ENCODE measurements around the gene ZNF652.

ZNF652 gene

DNA sequence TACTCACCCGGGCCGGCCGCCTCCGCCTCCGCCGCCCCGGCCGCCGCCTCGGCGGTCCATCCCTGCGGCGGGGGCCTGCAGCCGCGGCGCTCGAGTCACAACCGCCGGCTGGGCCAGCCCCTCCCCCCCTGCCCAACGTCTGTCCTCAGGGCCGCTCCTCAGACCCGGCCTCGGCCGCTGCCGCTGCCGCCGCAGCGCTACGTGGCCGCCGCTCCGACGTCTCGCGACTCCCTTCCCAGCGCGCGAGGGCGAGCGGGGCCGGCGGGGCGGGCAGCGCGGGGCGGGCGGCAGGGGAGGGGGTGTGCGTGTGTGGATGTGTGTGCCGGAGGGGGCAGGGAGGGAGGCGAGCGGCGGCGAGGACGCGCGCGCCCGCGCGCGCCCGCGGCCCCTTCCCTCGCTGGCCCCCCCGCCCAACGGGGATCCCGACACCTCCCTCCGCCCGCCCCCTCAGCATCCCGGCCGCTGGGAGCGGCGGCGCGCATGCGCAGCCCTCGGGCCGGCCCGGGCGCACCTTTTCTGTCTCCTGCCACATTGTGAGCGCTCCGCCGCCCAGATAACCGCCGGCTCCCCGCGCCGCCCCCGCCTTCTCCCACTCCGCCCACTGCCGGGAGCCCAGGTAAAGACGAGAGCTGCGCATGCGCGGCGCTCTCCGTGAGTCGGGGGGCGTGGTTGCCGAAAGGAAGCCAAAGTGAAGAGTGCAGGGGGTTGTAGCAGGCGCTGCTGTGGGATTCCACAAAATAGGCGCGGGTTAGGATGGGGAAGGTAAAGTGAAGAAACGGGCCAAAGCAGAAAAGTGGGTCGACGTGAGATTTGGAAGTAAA is at the start of gene ZNF652:
TSS of gene ZNF652 (minus strand) at position 349 of the 821 bp plus-strand sequence. CDS start 44,525 bp downstream, outside the sequence.
- peak; percentile 83 for DNase-seq

DNA sequence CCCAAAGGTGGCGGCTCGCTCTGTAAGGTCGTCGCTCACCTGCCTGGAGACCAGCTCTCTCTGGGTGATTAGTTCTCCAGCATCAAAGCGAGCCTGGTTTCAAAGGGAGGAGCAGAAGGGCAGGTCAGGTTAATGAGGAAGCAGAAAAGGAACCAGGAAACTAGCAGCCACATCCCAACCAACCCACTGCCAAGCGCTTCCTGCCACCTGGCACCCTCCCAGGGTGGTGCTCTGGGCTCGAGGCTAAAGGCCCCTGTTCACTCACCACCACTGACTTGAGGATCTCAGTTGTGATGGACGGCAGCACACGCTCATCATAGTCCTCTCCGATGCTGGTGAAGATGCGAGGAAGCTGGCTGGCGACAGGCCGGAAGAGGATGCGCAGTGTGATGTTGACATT is 47.0 kb upstream of the ZNF652 start:
- DNase-seq, result no peak

DNA sequence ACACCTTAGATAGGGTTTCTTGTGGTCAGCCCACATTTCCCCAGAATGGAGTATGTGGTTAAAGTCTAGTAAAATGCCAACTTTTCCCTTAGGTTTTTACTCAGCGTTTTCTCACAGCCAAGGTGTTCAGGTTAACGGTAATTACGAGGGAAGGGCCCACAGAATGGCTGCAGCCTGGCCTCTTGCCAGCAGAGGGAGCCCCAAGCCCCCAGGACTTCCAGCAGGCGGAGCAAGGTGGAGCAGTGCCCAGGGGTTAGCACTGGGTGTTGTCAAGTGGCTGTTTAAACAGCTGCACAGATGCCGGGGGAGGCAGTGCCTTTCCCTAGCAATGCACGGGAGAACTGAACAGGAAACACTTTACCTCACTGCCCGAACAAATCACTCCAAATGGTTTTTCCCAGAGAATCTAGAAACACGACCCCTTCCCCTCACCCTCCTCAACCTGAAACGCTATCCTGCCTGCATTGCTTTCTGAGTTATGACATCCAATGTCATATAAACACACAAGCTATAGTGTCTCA is 46.0 kb upstream of the ZNF652 start:
- peak; percentile 59 for DNase-seq

DNA sequence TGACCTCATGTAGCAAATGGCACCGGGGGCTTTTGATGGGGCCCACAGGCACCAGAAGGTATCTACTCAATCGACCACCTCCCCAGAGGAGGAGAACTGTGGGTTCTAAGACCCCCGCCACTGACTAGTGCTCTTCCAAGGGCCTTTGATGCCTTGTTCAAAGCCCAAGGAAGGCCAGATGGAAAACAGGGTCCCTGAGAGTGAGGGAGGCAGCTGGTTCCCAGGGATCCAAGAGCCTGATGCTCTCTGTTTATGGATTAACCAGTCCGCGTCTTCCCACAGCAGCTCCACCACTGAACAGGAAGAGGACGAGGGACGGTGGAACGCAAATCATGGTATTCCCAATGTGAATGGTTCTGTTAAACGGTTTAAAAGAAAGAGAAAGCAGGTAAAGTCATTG is 45.0 kb upstream of the ZNF652 start:
- no peak for DNase-seq

DNA sequence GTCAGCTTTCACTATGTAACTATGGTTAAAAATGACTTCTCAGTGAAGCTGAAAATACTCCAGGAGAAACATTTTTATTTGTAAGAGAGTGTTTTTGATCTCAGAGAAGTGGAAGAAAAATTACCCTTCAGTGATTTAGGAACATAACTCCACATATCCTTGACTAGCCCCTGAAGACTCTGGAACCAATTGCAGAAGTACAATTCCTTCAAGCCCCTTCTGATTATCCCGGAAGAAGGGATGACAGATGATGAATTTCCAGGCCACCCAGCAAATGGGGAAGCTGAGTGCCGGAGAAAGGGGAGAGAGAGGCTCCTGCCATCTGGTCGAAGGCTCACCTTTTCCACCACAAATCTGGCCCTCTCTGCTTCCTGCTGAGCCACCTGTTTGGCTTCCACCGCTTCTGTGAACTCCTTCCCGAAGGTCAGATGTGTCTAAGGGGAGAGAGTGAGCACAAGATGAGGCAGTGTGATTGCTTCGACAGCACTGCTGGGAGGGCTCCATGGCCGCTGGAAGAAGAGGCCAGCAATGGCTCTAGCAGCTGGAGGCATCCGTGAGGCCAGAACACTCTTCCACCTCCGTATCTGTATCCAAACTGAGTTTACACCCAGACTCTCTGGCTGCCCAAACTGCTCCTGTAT is 44.5 kb upstream of the ZNF652 start:
- no peak for DNase-seq

DNA sequence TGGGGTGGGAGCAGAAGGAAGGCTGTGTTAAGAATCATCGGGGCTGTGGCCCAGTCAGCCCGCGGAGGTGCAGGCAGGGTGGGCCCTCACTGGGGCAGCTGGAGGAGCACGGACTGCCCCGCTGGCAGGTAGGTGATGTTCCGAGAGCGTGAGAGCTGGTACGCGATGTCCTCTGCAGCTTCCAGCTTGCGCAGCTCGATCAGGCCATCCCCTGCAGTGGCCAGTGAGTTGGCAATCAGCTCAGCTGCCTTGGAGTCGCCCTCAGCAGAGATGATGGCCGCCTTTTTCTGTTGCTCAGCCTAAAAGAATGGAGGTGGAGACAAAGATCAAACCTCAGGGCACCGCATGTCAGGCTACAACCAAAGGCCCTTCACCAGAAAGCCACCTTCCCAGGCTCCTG is 42.9 kb upstream of the ZNF652 start:
- no peak for DNase-seq

DNA sequence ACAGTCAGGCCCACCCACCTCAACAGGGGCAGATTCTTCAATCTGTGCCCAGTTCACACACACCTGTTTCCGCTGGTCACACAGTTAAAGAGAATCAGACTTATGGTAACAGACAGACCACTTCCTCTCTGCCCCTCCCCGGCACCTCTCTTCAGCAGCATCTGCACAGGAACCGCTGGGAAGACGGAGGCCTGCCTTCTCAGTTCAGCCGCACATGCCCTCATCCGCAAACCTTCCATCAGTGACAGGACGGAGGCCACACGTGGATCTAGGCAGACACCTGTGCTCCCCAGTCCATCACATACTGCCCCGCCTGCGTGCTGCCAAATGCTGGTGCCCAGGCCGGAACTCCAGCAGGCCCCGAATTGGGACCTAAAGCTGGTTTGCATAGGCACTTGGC is 42.3 kb upstream of the ZNF652 start:
- no peak for DNase-seq

DNA sequence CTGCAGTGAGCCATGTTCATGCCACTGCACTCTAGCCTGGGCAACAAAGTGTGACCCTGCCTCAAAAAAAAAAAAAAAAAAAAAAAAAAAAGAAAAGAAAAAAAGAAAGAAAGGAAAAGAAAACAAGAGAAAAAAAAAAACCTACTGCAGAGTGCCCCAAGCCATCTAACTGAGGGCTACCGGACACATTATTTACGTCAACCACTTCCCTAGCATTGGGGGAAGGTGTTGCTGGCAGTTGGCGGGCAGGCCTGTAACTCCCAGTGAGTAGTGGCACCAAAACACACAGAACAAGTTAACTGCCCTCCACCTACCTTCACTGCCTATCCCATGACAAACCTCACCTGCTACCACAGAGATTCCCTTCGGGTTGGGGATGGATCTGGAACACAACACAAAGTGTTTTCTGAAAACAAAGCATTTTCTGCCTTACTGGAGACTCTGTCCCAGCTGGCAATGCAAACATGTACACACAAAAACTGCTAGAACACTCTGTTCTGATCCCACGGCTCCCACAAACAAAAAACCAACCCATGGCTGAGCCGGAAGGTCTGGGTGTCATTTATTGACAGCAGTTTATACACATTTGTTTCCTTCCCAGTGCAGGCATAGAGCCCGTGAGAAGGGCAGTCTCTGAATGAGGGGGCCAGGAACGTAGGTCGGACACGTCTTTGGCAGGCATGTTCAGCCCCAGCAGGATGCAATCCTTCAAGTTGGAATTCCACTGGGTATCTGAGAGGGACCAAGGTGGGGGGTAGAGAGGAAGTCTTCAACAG is 41.7 kb upstream of the ZNF652 start:
- peak; percentile 38 for DNase-seq

DNA sequence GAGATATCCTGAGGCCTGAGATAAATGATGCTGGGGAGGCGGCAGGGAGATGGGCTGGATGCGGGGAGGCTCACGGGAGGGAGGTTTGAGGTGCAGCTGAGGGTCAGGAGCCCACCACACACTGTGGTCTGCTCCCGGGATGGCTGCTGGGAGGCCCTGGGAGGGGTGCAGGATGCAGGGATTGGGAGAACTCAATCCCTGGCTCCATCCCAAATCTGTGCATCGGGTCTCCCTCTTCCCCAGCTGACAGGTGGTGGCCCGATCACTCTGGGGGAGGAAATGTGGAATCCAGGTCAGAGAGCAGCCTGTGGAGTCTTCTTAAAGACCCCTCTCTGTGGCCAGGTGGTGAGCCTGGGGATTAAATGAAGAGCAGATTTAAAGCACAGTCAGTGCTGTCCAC is 40.7 kb upstream of the ZNF652 start:
- no peak for DNase-seq

DNA sequence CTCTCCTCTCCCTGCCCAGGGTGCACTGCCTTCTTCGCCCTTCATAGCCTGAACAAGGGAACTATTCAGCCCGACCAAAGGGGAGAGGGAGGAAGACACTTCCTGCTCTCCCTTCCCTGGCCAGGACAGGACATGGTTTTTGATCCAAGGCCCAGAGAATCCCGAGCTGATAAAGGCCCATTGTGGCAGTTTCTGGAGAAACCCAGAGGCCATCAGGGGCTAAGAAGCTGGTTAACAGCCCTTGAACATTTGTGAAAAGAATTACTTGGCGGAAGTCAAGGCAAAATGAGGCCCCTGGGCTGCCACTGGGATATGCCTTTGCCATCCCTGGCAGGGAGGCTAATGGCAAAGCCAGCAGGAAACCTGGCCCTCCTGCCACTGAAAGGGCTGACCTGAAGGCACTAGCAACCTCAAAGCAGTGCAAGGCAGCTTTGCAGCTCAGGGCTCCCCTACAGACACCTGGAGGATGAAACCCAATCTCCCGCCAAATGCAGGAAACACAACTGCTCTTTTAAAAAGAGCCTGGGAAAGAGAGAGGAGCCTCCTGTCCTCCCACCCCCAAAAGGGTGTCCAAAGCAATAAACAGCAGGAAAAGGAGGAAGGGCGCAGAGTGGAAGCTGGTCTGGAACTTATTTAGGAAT is 40.0 kb upstream of the ZNF652 start:
- peak; percentile 64 for DNase-seq

DNA sequence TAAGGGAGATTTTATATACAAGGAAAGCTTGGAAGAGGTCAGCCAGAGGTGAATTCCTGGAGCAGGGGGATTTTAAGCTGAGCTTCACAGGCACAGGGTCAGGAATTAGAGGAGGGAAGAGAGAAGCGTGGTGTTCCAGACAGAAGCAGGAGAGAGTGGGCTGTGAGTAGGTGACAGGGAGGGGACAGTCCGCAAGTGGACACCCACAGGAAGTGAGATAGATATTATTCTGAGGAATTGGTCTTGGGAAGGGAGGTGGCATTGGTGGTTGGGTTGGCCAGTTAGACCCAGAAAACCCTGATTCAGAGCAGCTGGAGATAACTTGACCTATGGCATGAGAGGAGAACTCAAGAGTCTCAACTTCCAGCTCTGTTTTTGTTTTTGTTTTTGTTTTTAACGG is 37.9 kb upstream of the ZNF652 start:
- DNase-seq, result no peak

DNA sequence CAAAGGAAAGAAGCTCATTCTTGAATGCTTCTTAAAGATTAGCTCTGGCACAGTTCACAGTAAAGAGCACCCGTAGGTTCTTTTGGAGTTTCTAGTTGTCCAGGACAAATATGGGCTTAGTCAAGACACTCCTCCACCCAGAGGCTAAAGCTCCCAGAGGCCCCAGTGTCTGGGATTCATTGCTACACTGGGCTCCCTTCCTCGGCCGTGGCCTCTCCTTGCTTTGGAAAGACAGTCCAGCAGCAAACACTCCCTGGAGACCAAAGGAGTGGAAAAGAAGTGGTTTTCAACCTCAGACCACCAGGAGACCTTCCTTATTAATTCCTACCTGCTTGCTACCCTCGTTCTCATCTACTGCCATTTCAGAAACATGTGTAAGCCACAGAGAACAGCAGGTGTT is 35.5 kb upstream of the ZNF652 start:
- DNase-seq, result no peak

DNA sequence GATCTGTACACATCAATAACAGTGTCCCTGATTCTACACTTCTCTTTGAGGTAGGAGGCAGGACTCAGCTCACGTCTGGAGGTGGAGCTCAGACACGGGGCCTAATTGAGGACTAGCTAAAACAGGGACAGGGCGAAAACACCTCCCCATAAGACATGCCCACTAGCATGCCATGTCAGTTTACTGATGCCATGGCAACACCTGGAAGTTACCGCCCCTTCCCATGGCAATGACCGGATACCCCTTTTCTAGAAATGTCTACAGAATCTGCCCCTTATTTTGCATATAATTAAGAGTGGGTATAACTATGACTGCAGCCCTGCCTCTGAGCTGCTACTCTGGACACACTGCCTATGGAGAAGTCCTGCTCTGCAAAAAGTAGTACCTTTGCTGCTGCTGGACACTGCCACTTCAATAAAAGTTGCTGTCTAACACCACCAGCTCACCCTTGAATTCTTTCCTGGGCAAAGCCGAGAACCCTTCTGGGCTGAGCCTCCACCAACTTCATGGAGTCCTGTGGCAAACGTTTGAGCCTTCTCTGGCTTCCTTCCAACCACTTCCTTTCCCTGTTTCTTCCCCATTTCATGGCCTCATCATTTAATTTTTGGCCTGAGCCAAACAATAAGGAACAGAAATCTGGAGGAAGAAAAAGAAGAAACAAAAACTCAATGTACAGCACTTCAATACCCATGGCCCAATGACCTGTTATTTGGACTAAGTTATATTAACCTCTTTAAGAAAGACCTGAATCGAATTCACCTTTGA is 31.6 kb upstream of the ZNF652 start:
- DNase-seq, result peak; percentile 4

DNA sequence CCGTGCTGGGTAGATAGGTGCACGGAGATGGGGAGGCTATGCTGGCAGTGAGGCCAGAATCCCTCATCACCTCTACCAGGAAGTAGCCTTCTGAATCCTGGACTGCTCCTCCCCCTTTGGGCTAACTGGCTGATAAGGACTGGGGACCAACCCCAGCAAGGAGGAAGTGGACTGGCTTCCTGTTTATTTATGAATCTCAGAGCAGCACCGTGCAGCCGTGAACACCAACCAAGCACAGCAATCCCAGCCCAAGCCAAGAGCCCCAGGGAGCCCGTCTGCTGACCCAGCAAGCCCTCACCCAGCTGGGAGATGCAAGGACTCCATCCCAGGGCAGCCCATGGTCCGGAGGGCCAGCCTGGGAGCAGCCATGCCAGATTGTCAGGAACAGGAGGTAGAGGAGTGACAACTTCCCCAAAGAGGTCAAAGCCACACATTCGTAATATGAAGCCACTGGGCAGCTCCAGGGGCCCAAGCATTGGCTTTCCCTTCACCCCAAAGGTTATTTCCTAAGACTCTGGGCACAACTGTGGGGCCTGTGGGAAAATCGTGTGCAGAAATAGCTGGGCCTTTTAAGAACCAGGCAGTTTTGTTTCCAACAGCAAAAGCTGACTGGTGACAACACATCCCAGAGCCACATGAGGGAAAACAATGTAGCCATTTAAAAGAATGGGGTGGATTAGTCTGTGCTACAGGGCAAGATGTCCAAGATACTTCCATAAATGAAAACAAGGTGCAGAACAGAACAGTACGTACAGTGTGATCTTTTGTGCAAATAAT is 28.7 kb upstream of the ZNF652 start:
- peak; percentile 65 for DNase-seq

DNA sequence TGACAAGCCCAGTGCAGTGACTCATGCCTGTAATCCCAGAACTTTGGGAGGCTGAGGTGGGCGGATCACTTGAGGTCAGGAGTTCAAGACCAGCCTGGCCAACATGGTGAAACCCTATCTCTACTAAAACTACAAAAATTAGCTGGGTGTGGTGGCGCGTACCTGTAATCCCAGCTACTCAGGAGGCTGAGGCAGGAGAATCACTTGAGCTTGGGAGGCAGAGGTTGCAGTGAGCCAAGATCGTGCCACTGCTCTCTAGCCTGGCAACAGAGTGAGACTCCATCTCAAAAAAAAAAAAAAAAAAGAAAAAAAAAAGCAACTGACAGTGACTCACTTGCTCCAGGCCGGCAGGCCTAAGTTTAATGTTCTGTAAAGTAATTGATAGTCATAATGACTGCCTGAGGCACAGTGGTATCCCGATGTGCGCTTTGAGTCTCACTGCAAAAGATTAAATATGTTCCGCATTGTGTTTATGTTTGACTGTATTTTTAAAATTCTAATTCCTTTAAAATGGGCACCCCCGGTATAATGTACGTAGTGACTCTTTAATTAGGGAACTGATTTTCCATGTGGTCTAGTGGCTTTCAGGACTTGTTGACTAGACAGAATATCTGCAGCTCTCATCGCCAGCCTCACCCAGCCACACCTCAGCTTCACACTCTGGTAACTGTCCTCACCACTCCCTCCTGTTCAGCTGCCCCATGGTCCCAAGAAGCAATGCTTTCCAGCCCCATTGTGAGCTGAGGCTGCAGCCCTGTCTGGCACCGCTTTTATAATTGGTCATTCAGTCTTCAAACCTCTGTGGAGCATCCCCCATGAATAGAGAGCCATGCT is 27.7 kb upstream of the ZNF652 start:
- peak; percentile 22 for DNase-seq

DNA sequence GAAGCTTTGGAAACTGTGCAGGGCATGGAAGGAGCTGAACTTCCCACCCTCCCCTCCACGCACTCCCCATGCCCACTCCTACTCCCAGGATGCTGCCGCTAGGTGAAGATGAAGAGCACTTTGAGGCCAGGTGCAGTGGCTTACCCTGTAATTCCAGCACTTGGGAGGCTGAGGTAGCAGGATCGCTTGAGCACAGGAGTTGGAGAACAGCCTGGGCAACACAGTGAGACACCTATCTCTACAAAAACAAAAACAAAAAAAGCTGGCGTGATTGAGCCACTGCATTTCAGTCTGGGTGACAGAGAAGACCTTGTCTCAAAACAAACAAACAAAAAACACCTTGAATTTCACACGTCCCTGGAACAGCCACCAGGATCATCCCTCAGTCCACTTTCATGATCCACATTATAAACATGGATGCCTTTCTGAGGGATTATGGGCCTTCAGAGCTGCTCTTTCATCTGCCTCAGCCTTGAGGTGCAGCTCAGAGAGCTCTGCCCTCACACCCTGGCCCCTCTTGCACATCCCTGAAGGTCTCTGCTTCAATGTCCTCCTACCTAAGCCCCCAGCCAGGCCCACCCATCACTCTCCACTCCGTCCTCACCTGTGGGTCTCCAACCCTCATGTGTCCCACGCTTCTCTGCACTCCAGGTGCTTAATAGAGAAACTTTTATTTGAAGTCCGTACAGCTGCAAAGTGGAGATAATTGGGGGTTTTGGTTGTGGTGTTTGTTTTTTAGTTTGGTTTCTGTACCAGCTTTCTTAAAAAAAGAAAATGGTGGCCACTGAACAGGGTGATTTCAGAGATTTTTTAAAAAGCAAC is 26.9 kb upstream of the ZNF652 start:
- DNase-seq, result no peak

DNA sequence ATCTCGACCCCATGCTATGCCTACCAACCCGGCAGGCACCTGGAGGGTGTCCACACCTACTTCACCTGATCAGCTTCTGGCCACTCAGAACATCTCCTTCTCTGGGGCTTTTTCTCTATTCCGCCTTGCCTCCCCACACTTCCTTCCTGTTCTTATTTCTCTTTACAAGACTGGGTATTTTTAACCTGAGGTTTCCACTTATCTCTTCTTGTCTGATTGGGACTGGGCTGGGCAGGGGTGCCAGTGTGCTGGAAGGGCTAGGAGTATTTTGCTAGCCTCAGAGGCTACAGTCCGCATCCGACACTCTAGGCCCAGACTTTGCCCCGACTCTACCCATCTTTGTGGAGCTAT is 26.2 kb upstream of the ZNF652 start:
- no peak for DNase-seq

DNA sequence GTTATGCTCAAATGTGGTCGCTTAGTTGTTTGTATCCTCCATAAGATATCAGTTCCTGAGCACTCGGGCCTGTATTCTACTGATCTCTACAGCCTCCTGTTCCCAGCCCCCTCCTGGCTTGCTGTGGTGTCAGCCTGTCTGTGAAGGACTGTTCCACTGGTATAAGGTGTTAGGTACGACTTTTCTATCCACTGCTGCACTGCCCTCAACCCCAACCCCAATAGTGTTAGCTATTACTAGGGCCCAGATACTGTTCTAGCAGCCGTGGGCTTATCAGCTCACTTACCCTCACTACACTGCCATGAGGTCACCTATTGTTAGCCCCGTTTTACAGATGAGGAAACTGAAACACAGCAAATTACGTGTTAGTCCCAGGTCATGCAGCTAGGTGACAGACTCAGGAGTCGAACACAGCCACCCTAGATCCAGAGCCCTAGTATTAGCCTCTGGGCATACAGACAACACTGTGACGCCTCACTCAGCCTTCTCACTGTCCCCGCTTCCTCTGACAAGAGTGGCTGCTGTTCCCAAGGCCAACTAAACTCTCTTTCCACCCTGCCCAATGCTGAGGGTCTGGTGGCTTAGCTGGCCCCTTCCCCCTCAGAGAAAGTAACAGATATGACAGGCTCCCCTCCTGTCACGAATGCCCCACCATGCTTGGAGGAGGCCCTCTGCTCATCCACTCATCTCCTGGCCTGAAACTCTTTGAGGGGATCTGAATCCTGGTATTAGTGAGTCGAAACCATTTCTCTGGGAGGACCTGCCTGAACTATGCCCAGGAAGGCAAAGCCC is 25.6 kb upstream of the ZNF652 start:
- no peak for DNase-seq

DNA sequence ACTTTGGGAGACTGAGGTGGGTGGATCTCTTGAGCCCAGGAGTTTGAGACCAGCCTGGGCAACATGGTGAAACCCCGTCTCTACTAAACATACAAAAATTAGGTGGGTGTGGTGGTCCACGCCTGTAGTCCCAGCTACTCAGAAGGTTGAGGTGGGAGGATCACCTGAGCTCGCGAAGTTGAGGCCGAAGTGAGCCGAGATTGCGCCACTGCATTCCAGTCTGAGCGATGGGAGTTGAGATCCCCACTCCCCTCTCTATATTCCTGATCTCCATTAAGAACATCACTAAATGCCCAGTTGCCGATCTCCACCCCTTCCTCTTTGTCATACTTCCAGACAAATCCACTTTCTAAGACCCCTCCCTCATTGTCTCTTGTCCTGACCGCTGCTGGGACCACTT is 24.3 kb upstream of the ZNF652 start:
- DNase-seq, result no peak
